Measurements from ENCODE around the gene ST13.

- TF ChIP-seq POLR2AphosphoS5 (IDR thresholded peaks at IDR 0.05; ENCODE audit: low read depth, low read length) (no peak), REST (IDR thresholded peaks at IDR 0.05; ENCODE audit: insufficient read depth in 1 of 2, low read depth in 2 of 2, low read length in 2 of 2) (no peak), TAF1 (IDR thresholded peaks at IDR 0.05; ENCODE audit: borderline replicate concordance, insufficient read depth, low read length) (no peak)
Measured at GRCh38 chr22:40791241-40791640, 65.2 kb downstream of the ST13 start.
